ENCODE data around the gene MPP7.
"Not testable (repeated sequence)": the region's sequence is repeated elsewhere in the genome, so short reads cannot be mapped to it uniquely, and the experiment has no call there.

Gene MPP7

DNA sequence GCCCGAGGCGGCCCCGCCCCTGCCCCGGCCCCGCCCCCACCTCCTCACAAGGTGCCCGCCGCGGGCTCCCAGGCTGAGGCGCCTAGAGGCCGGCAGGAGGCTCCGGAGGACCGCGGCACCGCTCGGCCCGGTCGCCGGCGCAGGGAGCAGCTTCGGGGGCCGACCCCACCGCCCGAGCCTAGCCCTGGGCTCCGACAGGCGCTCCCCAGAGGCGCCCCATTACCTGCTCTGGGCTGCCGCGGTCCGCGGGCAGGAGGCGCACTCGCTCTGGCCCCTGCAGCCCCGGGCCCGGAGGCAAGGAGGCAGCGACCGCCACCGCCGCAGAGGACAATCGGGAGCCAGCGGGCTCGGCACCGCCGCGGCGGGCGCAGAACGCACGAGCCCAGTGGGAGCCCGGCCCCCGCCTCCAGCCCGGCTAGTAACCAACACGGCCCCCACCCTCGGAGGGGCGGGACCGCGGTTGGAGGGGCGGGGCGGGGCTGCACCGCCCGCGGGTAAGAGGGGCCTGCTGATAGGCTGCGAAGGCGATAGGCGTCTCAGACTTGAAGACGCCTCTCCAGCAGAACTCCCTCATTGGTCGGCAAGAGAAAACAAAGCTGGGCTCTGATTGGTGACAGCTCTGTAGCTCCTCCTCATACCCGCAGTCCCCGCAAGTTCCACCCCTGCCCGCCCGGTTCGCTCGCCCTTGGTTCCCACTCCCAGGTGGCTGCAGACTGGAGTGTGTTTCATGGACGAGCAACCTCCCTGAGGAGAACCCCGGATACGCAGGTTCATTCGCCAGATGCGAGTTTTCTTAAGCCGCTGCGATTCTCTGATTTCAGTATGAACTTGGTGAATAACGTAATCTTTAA lies at the start of gene MPP7:
MPP7 (minus strand) TSS at position 427 of the 851 bp plus-strand sequence. CDS start 64,460 bp downstream, outside the sequence.
- FAIRE-seq: peak; percentile 64

DNA sequence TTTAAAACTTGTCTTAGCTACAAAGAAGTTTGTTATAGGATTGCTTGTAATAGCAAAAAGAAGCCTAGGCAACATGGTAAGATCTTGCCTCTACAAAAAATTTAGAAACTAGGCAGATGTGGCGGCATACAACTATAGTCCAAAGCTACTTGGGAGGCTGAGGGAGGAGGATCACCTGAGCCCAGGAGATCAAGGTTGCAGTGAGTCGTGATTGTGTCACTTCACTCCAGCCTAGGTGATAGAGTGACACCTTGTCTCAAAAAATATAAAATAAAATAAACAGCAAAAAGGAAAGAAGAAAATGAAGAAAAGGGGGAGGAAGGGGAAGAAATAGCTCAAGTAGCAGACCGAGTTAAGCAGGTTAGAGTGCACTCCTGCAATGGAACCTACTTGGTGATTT lies 47.0 kb upstream of the MPP7 start:
- no peak for FAIRE-seq

DNA sequence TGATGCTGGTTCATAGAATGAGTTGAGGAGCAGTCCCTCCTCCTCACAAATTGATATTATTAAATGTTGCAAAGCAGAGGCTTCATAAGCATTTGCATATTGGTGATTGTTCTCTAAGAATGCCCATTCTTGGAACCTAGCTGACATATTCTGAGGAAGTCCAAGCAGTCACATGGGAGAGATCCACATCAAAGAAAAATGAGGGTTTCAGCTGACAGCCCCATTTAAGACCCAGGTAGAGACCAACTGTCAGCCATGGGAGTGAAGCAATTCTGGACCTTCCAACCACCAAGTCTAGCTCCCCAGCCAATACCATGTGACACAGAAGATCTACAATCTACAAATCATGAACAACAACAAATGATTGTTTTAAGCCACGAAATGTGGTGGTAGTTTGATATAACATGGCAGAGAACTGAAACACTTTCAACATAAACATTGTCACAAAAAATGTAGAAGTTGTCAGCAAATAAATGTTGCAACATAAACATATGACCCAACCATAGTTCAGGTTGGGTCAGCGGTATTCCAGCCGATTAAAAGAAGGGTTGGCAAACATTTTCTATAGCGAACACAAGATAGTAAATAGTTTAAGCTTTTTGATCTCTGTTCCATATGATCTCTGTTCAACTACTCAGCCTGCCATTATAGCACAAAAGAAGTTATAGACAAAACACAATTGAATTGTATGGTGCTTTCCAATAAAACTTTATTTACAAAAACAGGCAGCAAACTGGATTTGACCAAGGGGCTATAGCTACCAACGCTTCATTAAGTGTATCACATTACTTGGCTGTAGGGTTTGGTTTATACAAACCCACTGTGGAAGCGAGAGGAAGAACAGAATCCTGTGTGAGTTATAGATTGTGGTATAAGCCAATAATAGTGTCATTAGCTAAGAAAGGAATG lies 41.4 kb upstream of the MPP7 start:
- no peak for FAIRE-seq

DNA sequence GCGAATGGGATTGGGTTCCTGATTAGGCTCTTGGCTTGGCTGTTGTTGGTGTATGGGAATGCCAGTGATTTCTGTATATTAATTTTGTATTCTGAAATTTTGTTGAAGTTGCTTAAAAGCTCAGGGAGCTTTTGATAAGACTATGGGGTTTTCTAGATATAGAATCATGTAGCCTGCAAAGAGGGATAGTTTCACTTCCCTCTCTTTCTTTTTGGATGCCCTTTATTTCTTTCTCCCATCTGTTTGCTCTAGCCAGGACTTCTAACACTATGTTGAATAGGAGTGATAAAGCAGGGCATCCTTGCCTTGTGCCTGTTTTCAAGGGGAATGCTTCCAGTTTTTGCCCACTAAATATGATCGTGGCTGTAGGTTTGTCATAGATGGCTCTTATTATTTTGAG lies 40.4 kb upstream of the MPP7 start:
- FAIRE-seq: no peak

DNA sequence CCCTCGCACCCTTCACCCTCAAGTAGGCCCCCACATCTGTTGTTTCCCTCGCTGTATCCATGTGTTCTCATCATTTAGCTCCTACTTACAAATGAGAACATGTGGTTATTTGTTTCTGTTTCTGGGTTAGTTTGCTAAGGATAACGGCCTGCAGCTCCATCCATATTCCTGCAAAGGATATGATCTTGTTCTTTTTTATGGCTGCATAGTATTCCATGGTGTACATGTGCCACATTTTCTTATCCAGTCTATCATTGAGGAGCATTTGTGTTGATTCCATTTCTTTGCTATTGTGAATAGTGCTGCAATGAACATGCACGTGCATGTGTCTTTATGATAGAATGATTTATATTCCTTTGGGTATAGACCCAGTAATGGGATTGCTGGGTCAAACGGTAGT lies 38.8 kb upstream of the MPP7 start:
- FAIRE-seq: not testable (repeated sequence)

DNA sequence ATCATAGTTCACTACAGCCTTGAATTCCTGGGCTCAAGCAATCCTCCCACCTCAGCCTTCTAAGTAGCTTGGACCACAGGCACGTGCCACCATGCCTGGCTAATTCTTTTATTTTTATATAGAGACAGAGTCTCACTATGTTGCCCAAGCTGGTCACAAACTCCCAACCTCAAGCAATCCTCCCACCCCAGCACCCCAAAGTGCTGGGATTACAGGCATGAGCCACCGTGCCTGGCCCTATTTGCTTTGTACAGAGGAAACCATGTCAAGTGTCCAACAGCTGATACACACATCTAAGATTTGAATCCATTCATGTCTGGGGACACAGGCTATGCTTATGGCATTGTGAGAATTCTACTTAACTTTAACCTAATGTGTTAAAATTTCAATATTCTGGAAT lies 29.9 kb upstream of the MPP7 start:
- no peak for FAIRE-seq

DNA sequence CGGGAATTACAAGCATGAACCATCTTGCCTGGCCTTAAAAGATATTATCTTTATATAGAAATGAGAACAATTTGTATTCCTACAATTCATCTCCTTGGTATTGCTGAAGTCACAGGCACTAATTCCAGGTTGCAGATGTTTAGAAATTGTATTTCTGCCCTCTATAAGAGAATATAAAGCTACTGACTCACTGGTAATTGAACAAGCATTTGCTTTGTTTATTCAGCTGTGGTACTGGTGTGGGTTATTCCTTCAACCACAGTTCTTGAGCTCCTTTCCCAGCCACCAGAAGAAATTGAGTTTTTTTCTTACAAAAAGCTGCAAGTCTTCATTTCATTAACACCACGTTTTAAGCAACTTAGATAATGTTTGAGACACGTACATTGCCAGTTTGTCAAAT lies 29.0 kb upstream of the MPP7 start:
- FAIRE-seq: no peak

DNA sequence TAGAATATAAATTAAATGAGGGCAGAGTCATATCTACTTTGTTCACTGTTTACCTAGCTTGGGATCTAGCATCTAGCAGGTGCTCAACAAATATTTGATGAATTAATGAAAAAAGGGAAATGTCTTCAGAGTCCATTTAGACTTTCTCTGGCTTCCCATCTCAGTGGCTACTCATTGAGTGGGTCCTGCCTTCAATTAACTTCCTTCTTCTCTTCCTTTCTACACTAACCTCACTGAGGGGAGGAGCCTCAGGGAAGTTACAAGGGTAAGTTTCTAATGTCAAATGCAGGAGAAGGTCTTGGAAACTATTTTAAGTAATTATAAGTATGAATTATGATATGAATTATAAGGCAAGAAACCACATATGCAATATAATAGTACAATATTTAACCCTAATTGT lies 28.2 kb upstream of the MPP7 start:
- no peak for FAIRE-seq

DNA sequence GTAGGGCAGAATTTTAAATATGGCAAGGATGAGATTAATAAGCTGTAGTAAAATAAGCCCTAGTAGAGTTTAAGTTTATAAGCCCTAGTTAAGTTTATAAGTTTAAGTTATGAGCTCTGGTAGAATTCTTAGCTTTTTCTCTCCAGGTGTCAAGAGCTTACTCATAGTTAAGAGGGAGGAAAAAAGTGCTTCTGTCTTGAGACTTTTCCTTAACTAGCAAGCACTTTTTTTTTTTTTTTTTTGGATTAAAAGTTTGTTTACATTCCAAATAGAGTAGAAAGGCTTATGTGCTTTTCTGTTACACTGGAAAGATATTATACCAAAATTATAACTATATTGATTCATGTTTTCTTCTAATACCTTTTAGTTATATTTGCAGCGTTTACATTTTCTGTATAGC lies 25.5 kb upstream of the MPP7 start:
- no peak for FAIRE-seq

DNA sequence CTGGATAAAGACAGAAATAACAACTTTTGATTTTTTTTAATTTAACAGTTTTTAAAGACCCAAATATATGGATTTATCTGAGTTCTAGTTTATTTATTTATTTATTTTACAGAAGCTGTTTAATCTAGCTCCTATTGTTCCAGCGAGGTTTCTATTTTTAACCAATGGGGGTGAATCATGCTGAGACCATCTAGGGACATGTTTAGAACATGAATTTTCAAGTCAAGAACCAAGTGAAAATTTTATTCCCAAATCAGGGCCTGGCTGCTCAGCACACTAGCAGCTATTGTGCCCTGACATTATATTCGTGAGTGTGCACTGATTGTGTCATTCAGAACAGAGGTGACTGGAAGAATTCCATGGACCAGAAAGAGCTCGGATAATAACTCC lies 24.6 kb upstream of the MPP7 start:
- FAIRE-seq: no peak

DNA sequence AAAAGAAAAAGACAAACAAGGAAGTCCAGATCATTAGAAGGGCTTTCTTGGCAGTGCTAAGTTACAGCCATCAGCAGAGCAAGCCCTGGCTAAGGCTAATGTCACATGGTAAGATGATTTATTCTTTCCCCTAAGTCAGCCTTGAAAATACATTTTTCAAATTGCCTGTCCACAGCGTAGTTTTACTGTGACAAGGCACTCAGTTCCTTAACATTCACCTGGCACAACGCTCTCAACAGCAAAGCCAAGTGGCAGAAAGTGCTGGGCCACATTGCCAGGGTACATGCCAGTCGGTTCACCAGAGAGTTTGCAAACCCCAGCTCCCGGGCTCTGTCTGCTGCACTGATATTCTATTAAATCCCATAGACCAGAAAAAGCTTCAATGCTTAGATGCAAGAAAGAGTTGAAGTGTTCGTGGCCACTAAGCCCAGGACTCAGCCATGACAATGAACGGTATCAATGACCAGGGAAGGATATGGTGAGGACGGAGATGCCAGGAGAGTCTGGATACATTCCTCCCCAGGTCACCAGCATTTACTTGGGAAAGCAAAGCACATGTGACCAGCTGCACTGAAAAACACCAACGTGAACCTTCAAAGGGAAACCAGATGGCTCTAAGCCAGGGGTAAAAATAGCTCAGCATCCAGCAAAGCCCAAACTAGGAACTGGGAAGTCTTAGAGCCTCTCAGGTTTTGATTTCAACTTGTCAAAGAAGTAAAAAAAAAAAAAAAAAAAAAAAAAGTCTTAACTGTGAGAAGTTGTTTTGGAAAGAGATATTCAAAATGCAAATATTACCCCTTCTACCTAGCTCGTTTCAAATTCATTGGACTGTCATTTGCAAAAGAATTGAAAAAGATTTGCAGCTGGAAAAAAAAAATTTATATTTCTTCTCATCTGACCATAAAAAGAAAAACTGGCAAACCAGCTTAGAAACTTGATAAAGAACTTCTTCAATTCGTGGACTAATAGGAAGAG lies 23.9 kb upstream of the MPP7 start:
- no peak for FAIRE-seq

DNA sequence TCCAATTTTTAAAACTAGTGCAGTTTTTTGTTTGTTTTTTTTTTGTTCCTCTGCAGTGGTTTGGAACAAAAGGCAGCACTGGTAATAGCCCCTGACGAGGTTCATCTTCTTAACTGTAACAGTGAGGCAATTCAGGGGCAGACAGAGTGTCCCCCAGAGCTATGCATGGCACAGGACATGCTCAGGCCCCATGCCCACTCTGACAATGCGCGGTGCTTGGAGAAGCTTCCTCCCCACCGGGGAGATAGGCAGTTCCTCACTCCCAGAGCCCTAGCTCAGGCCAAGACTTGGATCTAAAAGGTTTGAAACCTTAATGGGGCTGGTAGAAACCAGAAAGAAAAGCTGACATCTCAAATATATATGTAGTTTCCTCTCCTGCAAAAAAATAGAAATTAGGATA lies 17.9 kb upstream of the MPP7 start:
- FAIRE-seq: no peak

DNA sequence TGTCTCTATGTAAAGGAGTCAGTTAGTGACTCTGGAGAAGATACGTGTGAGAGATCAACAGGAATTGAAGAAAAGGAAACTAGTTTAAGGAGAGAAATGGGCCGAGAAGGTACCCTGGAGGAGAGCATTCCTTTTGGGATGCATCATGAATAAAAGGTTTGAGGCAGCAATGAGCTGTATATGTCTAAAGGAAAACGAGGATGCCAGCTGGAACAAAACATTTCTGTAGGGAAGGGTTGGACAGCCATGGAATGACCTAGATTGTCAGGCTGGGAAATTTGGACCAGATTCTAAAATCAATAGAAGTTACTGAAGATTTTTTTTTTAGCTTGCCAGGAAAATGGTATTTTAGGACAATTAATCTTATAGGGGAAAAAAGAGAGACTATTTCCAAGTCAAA lies 17.2 kb upstream of the MPP7 start:
- FAIRE-seq: no peak

DNA sequence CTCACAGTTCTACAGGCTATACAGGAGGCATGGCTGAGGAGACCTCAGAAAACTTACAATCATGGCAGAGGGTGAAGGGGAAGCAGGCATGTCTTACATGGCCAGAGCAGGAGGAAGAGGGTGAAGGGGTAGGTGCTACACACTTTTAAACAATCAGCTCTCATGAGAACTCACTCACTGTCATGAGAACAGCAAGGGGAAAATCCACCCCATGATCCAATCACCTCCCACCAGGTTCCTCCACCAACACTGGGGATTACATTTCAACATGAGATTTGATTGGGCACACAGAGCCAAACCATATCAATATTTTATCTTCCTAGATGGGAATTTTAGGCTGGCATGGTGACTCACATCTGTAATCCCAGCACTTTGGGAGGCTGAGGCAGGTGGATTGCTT lies 16.2 kb upstream of the MPP7 start:
- FAIRE-seq: not testable (repeated sequence)

DNA sequence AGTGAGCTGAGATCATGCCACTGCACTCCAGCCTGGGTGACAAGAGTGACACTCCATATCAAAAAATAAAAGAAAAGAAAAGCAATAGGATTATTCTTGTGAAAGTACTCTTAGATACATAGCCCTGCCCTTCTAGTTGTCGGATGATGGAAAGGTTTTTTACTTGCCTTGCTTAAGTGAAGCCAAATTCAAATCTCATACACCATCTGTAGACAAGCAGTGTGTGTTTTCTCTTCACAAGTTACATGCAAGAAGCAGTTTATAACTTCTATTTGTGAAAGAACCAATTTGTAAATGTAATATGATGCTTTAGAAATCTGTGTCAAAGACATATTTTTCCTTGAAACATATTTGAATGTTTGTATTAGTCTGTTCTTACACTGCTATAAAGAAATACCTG lies 15.8 kb upstream of the MPP7 start:
- no peak for FAIRE-seq

DNA sequence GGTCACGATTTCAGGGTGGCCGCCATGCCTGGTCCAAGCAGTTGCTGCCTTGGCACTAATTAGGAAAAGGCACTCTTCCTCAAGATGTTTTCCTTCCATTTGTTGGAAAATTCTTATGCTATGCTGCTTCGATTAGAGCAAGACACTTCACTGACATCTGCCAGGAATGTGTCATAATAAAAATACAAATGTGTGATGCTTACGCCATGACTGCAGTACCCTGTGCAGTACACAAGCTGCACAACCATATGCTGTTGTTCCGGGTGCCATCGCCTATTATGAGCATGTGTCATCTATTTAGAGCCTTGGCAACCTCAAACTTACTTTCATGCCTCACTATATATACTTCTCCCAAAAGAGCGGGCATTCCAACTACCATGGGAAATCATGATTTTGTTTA lies 14.9 kb upstream of the MPP7 start:
- no peak for FAIRE-seq

DNA sequence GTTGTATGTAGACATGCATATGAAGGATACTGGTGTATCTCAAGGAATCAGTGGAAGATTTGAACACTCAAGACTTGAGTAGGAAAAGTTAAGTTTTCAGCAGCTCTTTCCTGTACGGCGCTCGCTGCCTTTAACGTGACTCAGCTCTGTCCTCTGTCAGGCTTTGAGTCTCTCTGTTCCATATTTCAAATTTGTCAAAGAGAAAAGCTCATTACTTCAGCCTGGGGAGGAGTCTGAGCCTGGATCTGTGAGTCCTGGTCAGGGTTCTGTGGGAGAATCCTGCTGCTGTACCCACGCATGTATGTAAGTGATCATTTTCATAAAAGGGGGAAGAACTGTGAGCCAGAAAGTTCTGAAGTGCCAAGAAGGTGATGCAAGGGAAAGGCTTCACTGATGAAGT lies 13.8 kb upstream of the MPP7 start:
- no peak for FAIRE-seq

DNA sequence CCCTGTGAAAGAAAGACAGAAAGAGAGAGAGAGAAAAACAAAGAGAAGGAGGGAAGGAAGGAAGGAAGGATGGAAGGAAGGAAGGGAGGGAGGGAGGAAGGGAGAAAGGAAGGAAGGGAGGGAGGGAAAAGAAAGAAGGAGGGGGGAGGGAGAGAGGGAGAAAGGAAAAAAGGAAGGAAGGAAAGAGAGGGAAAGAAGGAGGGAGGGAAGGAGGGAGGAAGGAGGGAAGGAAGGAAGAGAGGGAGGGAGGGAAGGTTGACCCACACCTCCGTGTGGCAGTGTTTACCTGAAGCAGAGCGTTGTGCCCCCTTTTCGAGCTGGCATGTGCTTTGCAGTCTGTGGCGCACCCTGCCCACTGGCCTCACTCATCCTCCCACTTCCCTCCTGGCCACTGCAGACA lies 12.3 kb upstream of the MPP7 start:
- FAIRE-seq: no peak

DNA sequence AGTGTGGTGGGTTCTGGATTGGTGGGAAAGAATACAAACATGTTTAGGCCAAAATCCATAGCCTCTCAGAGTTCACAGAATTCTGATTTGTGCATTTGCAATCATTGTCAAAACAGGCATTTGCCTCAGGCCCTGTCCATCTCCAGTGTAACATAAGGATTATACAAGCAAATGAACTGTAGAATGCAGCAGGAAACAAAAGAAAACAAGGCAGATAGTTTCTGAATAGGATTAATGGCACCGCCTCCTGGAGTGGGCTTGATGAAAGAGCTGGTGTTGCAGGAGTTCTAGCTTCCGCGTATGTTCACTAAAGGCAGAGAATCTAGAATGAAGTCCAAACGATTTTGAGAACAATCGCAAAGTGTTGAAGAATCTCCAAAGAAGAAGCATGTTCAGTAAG lies 11.3 kb upstream of the MPP7 start:
- no peak for FAIRE-seq

DNA sequence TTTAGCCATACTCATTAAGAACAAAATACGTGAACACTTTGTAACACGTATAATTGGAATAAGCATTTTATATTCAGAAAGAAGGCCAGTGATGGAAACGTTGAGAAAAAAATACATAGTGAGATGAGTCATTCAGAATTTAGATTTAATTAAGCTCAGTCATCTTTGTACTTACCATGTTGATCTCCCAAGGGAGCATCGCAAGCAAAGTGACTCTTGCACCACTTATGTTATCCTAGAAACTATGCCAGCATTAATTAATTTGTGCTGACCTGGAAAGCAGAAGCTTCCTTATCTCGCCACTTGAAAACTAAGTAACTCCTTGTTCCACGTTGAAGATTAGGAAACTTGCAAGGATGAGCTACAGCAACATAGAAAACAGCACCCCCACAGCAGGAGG lies 9.7 kb upstream of the MPP7 start:
- no peak for FAIRE-seq

DNA sequence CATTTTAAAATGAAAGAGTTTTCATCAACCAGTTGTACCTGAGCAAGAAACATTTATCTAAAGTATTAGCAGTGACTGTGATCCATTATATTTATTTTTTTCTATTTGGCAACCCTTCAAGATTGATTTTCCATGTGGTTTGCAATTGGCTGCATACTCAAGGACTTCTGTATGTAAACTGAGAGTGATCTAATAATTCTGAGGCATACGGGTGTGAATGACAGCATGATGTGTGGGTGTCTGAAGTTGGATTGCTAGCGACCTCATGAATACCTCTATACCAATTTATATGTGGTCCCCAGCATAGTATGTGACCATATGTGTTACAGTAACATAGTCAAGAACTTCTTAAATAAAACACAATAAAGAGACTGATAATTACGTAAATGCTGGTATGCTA lies 8.2 kb upstream of the MPP7 start:
- FAIRE-seq: no peak

DNA sequence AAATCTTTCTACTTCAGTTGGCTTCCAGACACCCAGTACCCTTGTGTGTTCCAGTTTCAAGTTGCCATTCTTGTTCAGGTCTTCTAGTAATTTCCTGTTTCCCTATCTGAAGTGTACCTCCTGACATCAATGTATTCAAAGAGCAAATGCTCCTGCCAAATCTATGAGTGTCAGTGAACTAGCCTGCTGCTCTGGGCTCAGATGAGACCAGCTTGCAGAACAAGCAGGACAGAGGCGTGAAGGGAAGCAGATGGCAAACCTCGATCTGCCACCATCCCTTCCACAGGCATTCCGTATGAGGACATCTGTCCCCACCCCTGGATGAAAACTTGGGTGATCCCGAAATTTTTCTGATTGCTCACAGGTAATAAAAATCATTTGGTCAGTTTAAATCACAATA lies 4.4 kb upstream of the MPP7 start:
- no peak for FAIRE-seq

DNA sequence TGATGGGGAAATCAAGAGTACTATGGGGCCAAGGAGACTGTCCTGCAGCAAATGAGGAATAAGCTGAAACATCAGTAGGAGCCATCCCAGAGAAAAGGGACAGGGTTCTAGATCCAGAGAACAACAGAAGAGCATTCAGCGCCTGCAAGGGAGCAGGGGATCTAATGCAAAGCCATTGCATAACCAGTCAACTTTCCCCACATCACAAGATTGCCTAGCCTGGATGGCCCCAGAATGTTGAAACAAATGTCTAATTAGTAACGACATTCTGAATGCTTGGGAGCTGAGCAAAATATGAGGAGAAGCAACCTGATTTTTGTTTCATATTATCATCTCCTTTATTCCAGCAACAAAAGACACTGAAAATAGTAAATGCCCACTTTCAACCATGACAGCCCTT lies 2.7 kb upstream of the MPP7 start:
- no peak for FAIRE-seq

All from colon (tissue), 2 donors.